ENCODE data around the gene CDYL2. TPM values are rescaled to one million over a fixed set of nuclear protein-coding genes. Genes with fewer than 3 reads are reported as not detected.

Gene CDYL2
- polyA plus RNA-seq, 1 donor from 2014 or later, result 2.6 TPM

GRCh38 chr16:80827007-80827406 is 22.6 kb upstream of the CDYL2 start:
- Histone ChIP-seq H3K36me3 (ENCODE audit: insufficient read depth, low read length) (no peaks in the 10 kb centered on the region), H4K20me1 (ENCODE audit: insufficient read depth) (no peaks in the 10 kb centered on the region), H3K9ac (ENCODE audit: low read length) (no peak overlapping the region), H3K9me3 (ENCODE audit: low read length) (no peaks in the 10 kb centered on the region), H3F3A (ENCODE audit: insufficient read depth, low read length, poor library complexity, severe bottlenecking) (no peaks in the 10 kb centered on the region), H2AFZ (ENCODE audit: low read depth, low read length) (no peak overlapping the region), H3K27ac (ENCODE audit: low read length) (no peak overlapping the region), H3K4me2 (ENCODE audit: low read length) (no peak overlapping the region), H3K9me2 (ENCODE audit: insufficient read depth, low read length) (no peaks in the 10 kb centered on the region), H3K27me3 (ENCODE audit: insufficient read depth, low read depth, low read length) (no peaks in the 10 kb centered on the region), H3K79me2 (replicated peaks; ENCODE audit: insufficient read depth, low read length) (no peaks in the 10 kb centered on the region), H3K4me3 (ENCODE audit: low read length) (no peak overlapping the region)
- no peak for TF ChIP-seq CTCF (IDR thresholded peaks at IDR 0.05; ENCODE audit: poor library complexity, severe bottlenecking)
- TF ChIP-seq EP300 (conservative IDR thresholded peaks at IDR 0.05; ENCODE audit: poor library complexity, severe bottlenecking), result no peak
- no peak for TF ChIP-seq REST (IDR thresholded peaks at IDR 0.05; ENCODE audit: borderline replicate concordance)
- TF ChIP-seq RAD21 (conservative IDR thresholded peaks at IDR 0.05), result no peak
- no peak for TF ChIP-seq SMC3 (conservative IDR thresholded peaks at IDR 0.05; ENCODE audit: poor library complexity)
- TF ChIP-seq TAF1 (IDR thresholded peaks at IDR 0.05; ENCODE audit: low read depth), result no peak
- TF ChIP-seq POLR2AphosphoS5 (IDR thresholded peaks at IDR 0.05), result no peak
- TF ChIP-seq MXI1 (conservative IDR thresholded peaks at IDR 0.05; ENCODE audit: poor library complexity, severe bottlenecking), result no peak
- no peak for TF ChIP-seq EZH2 (IDR thresholded peaks at IDR 0.05; ENCODE audit: borderline replicate concordance, insufficient read depth, low read length, poor library complexity, severe bottlenecking)

- no peak overlapping the region for H3K4me2 ChIP-seq (ENCODE audit: low read length)
- H3K9ac ChIP-seq (ENCODE audit: low read length), result no peak overlapping the region
- H3K36me3 ChIP-seq (ENCODE audit: insufficient read depth, low read length), result no peaks in the 10 kb centered on the region
- no peak for TF ChIP-seq CTCF (IDR thresholded peaks at IDR 0.05; ENCODE audit: poor library complexity, severe bottlenecking)
- no peak for TF ChIP-seq POLR2AphosphoS5 (IDR thresholded peaks at IDR 0.05)
- no peak for TF ChIP-seq SMC3 (conservative IDR thresholded peaks at IDR 0.05; ENCODE audit: poor library complexity)
- TF ChIP-seq MXI1 (conservative IDR thresholded peaks at IDR 0.05; ENCODE audit: poor library complexity, severe bottlenecking), result no peak
- TF ChIP-seq TAF1 (IDR thresholded peaks at IDR 0.05; ENCODE audit: low read depth), result no peak
- no peak for TF ChIP-seq RAD21 (conservative IDR thresholded peaks at IDR 0.05)
- TF ChIP-seq EZH2 (IDR thresholded peaks at IDR 0.05; ENCODE audit: borderline replicate concordance, insufficient read depth, low read length, poor library complexity, severe bottlenecking), result no peak
- TF ChIP-seq REST (IDR thresholded peaks at IDR 0.05; ENCODE audit: borderline replicate concordance), result no peak
- TF ChIP-seq EP300 (conservative IDR thresholded peaks at IDR 0.05; ENCODE audit: poor library complexity, severe bottlenecking), result no peak
- no peaks in the 10 kb centered on the region for H4K20me1 ChIP-seq (ENCODE audit: insufficient read depth)
- H3K9me3 ChIP-seq (ENCODE audit: low read length), result no peaks in the 10 kb centered on the region
- H3K27ac ChIP-seq (ENCODE audit: low read length), result no peak overlapping the region
- H3K79me2 ChIP-seq (replicated peaks; ENCODE audit: insufficient read depth, low read length), result no peaks in the 10 kb centered on the region
- no peak overlapping the region for H3K4me3 ChIP-seq (ENCODE audit: low read length)
- no peaks in the 10 kb centered on the region for H3F3A ChIP-seq (ENCODE audit: insufficient read depth, low read length, poor library complexity, severe bottlenecking)
- no peaks in the 10 kb centered on the region for H3K27me3 ChIP-seq (ENCODE audit: insufficient read depth, low read depth, low read length)
- no peak overlapping the region for H2AFZ ChIP-seq (ENCODE audit: low read depth, low read length)
- H3K9me2 ChIP-seq (ENCODE audit: insufficient read depth, low read length), result no peaks in the 10 kb centered on the region
Observed at GRCh38 chr16:80825365-80825758, 21.0 kb upstream of the CDYL2 start.
